ENCODE measurements around the gene RSKR. TPM values are rescaled to one million over a fixed set of nuclear protein-coding genes. Genes with fewer than 3 reads are reported as not detected.

Gene RSKR, protein sequence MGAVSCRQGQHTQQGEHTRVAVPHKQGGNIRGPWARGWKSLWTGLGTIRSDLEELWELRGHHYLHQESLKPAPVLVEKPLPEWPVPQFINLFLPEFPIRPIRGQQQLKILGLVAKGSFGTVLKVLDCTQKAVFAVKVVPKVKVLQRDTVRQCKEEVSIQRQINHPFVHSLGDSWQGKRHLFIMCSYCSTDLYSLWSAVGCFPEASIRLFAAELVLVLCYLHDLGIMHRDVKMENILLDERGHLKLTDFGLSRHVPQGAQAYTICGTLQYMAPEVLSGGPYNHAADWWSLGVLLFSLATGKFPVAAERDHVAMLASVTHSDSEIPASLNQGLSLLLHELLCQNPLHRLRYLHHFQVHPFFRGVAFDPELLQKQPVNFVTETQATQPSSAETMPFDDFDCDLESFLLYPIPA
- total RNA-seq (10.2 TPM), polyA plus RNA-seq (ENCODE audit: insufficient read depth, low read depth, low replicate concordance) (4.1 TPM)
- long read RNA-seq, donor 1, transcript SGK494-211 (1 exons, 2,975 nt) = major isoform, 5 of 6 reads
- long read RNA-seq, donor 1, partial matches to known transcripts = 0 of 6 reads
- long read RNA-seq, donor 1, other reads (novel, unspliced or antisense) = 0 of 6 reads
- long read RNA-seq, donor 2, transcript SGK494-211 (1 exons, 2,975 nt) = major isoform, 5 of 5 reads
- long read RNA-seq, donor 2, partial matches to known transcripts = 0 of 5 reads
- long read RNA-seq, donor 2, other reads (novel, unspliced or antisense) = 0 of 5 reads
- long read RNA-seq, donor 3, transcript SGK494-211 (1 exons, 2,975 nt) = major isoform, 9 of 9 reads
- long read RNA-seq, donor 3, partial matches to known transcripts = 0 of 9 reads
- long read RNA-seq, donor 3, other reads (novel, unspliced or antisense) = 0 of 9 reads
- long read RNA-seq, donor 4, transcript SGK494-211 (1 exons, 2,975 nt) = major isoform, 7 of 7 reads
- long read RNA-seq, donor 4, partial matches to known transcripts = 0 of 7 reads
- long read RNA-seq, donor 4, other reads (novel, unspliced or antisense) = 0 of 7 reads
- long read RNA-seq, donor 5, partial matches to known transcripts = 0 of 2 reads
- long read RNA-seq, donor 5, other reads (novel, unspliced or antisense) = 0 of 2 reads
- long read RNA-seq, donor 6, partial matches to known transcripts = 0 of 1 reads
- long read RNA-seq, donor 6, other reads (novel, unspliced or antisense) = 0 of 1 reads
- long read RNA-seq, donor 7, partial matches to known transcripts = 0 of 1 reads
- long read RNA-seq, donor 7, other reads (novel, unspliced or antisense) = 0 of 1 reads
- long read RNA-seq, donor 8, transcript SGK494-211 (1 exons, 2,975 nt) = major isoform, 5 of 5 reads
- long read RNA-seq, donor 8, partial matches to known transcripts = 0 of 5 reads
- long read RNA-seq, donor 8, other reads (novel, unspliced or antisense) = 0 of 5 reads
- long read RNA-seq, donor 9, partial matches to known transcripts = 0 of 2 reads
- long read RNA-seq, donor 9, other reads (novel, unspliced or antisense) = 0 of 2 reads
- long read RNA-seq, donor 10, transcript SGK494-211 (1 exons, 2,975 nt) = major isoform, 10 of 10 reads
- long read RNA-seq, donor 10, partial matches to known transcripts = 0 of 10 reads
- long read RNA-seq, donor 10, other reads (novel, unspliced or antisense) = 0 of 10 reads

GRCh38 chr17:28613931-28614381, at the start of gene RSKR:
RSKR (minus strand) TSS chr17:28614185; CDS start chr17:28614161, 24 bp downstream.
- no peak within 1 kb of the TSS for H3K27ac ChIP-seq (ENCODE audit: low read depth in 2 of 2, low read length in 2 of 2)
- no peak for TF ChIP-seq CTCF (IDR thresholded peaks at IDR 0.05; ENCODE audit: borderline replicate concordance, extremely low read depth, insufficient read depth)
- no peak for DNase-seq
- H3K9ac ChIP-seq (ENCODE audit: low read length in 3 of 3) = no peak within 1 kb of the TSS
- peak within 1 kb of the TSS in 1 of 3 donors; percentile 18 for H3K4me3 ChIP-seq (ENCODE audit: low read length in 3 of 3)
- peaks cover 14 to 36% (median 31%) of the 10 kb centered on the region in 3 donors for H3K36me3 ChIP-seq (ENCODE audit: control insufficient read depth in 2 of 3, insufficient read depth in 3 of 3, low read length in 3 of 3)
- no peak for FAIRE-seq
- no peaks in the 10 kb centered on the region for H3K9me3 ChIP-seq (ENCODE audit: control insufficient read depth in 2 of 3, insufficient read depth in 1 of 3, low read length in 3 of 3)
- intact Hi-C loops (cut with DNase I) = loop anchor here (10.0 kb wide), 1 partner anchor 119 kb away; no protein-coding TSS in a partner anchor
- no peaks in the 10 kb centered on the region for H3K4me1 ChIP-seq (ENCODE audit: control insufficient read depth in 2 of 3, insufficient read depth in 2 of 3, low read depth in 1 of 3, low read length in 3 of 3)
- H3K27me3 ChIP-seq (ENCODE audit: control insufficient read depth, insufficient read depth, low read length) = no peaks in the 10 kb centered on the region

- no peaks in the 10 kb centered on the region for H3K27me3 ChIP-seq (ENCODE audit: control insufficient read depth, insufficient read depth, low read length)
- intact Hi-C loops (cut with DNase I) = no loop called here
- H3K4me1 ChIP-seq (ENCODE audit: control insufficient read depth in 2 of 3, insufficient read depth in 2 of 3, low read depth in 1 of 3, low read length in 3 of 3) = peaks cover 5 to 16% (median 12%) of the 10 kb centered on the region in 3 donors
- TF ChIP-seq CTCF (IDR thresholded peaks at IDR 0.05; ENCODE audit: borderline replicate concordance, extremely low read depth, insufficient read depth) = no peak
- H3K4me3 ChIP-seq (ENCODE audit: low read length in 3 of 3) = peak overlapping the region in 1 of 3 donors; percentile 95
- no peak overlapping the region for H3K27ac ChIP-seq (ENCODE audit: low read depth in 2 of 2, low read length in 2 of 2)
- no peak for FAIRE-seq
- H3K9ac ChIP-seq (ENCODE audit: low read length in 3 of 3) = no peak overlapping the region
- DNase-seq = no peak
- H3K36me3 ChIP-seq (ENCODE audit: control insufficient read depth in 2 of 3, insufficient read depth in 3 of 3, low read length in 3 of 3) = peaks cover 0 to 11% (median 0%) of the 10 kb centered on the region in 3 donors
- H3K9me3 ChIP-seq (ENCODE audit: control insufficient read depth in 2 of 3, insufficient read depth in 1 of 3, low read length in 3 of 3) = no peaks in the 10 kb centered on the region
Measured at GRCh38 chr17:28663723-28664122, 49.7 kb upstream of the RSKR start.

GRCh38 chr17:28662527-28662829, 48.5 kb upstream of the RSKR start:
- no peak for TF ChIP-seq CTCF (IDR thresholded peaks at IDR 0.05; ENCODE audit: borderline replicate concordance, extremely low read depth, insufficient read depth)
- no peaks in the 10 kb centered on the region for H3K9me3 ChIP-seq (ENCODE audit: control insufficient read depth in 2 of 3, insufficient read depth in 1 of 3, low read length in 3 of 3)
- H3K36me3 ChIP-seq (ENCODE audit: control insufficient read depth in 2 of 3, insufficient read depth in 3 of 3, low read length in 3 of 3) = peaks cover 2 to 14% (median 4%) of the 10 kb centered on the region in 3 donors
- peak overlapping the region; percentile 98 to 99 for H3K27ac ChIP-seq (ENCODE audit: low read depth in 2 of 2, low read length in 2 of 2)
- H3K4me3 ChIP-seq (ENCODE audit: low read length in 3 of 3) = peak overlapping the region; percentile 77 to 99 (median 95)
- peaks cover 5 to 16% (median 12%) of the 10 kb centered on the region in 3 donors for H3K4me1 ChIP-seq (ENCODE audit: control insufficient read depth in 2 of 3, insufficient read depth in 2 of 3, low read depth in 1 of 3, low read length in 3 of 3)
- H3K9ac ChIP-seq (ENCODE audit: low read length in 3 of 3) = peak overlapping the region; percentile 90 to 98 (median 98)
- FAIRE-seq = no peak
- DNase-seq = no peak
- intact Hi-C loops (cut with DNase I) = no loop called here
- no peaks in the 10 kb centered on the region for H3K27me3 ChIP-seq (ENCODE audit: control insufficient read depth, insufficient read depth, low read length)
